ENCODE data around the gene TMEM204. TPM values are rescaled to one million over a fixed set of nuclear protein-coding genes. Genes with fewer than 3 reads are reported as not detected.

The TMEM204 gene
- total RNA-seq, 1 experiment from 2014 or later = not detected

GRCh38 chr16:1511662-1512569, 21.6 kb upstream of the TMEM204 start:
- no peak for DNase-seq
- H3K4me1 ChIP-seq (replicated peaks; ENCODE audit: insufficient read depth) = no peaks in the 10 kb centered on the region
- CTCF ChIA-PET = interaction anchor here (0.5 to 0.6 kb wide), 2 partner anchors 35 to 1484 kb away, joined by 3 to 7 read pairs; no protein-coding TSS in a partner anchor
- H4K20me1 ChIP-seq (ENCODE audit: insufficient read depth) = no peaks in the 10 kb centered on the region
- H2AFZ ChIP-seq = no peak overlapping the region
- POLR2A ChIA-PET (ENCODE audit: unreplicated experiment) = interaction anchor here (0.6 to 0.7 kb wide), 2 partner anchors 104 to 1746 kb away, joined by 3 to 6 read pairs; no protein-coding TSS in a partner anchor
- no peaks in the 10 kb centered on the region for H3K9me3 ChIP-seq (ENCODE audit: insufficient read depth, low read depth)
- no peak overlapping the region for H3K27ac ChIP-seq
- no peaks in the 10 kb centered on the region for H3K9me2 ChIP-seq (ENCODE audit: insufficient read depth)
- H3K27me3 ChIP-seq (ENCODE audit: insufficient read depth, low read depth) = no peaks in the 10 kb centered on the region
- intact Hi-C loops (cut with micrococcal nuclease; ENCODE audit: unreplicated experiment) = no loop called here
- H3K36me3 ChIP-seq (ENCODE audit: low read depth) = no peaks in the 10 kb centered on the region
- H3F3A ChIP-seq (ENCODE audit: insufficient read depth, low read depth) = peaks cover 7% of the 10 kb centered on the region; the same call in 1 of the 2 replicates
- no TSS peak for BruUV-seq (replicated peaks)
- H3K4me2 ChIP-seq = no peak overlapping the region
- no peaks in the 10 kb centered on the region for H3K79me2 ChIP-seq (ENCODE audit: low read depth)
- H3K4me3 ChIP-seq = no peak overlapping the region
- no peak for TF ChIP-seq CTCF (conservative IDR thresholded peaks at IDR 0.05)
- no peak for TF ChIP-seq EZH2 (IDR thresholded peaks at IDR 0.05; ENCODE audit: low read depth)

- TF ChIP-seq EZH2 (IDR thresholded peaks at IDR 0.05; ENCODE audit: low read depth) = no peak
- no peak for TF ChIP-seq CTCF (conservative IDR thresholded peaks at IDR 0.05)
- intact Hi-C loops (cut with micrococcal nuclease; ENCODE audit: unreplicated experiment) = no loop called here
- Histone ChIP-seq H3K27me3 (ENCODE audit: insufficient read depth, low read depth) (no peaks in the 10 kb centered on the region), H3K4me2 (no peak overlapping the region), H3K9me3 (ENCODE audit: insufficient read depth, low read depth) (no peaks in the 10 kb centered on the region), H3K4me1 (replicated peaks; ENCODE audit: insufficient read depth) (no peaks in the 10 kb centered on the region), H3F3A (ENCODE audit: insufficient read depth, low read depth) (peaks cover 7% of the 10 kb centered on the region; the same call in 1 of the 2 replicates), H3K36me3 (ENCODE audit: low read depth) (no peaks in the 10 kb centered on the region), H3K9me2 (ENCODE audit: insufficient read depth) (no peaks in the 10 kb centered on the region), H3K4me3 (no peak overlapping the region), H4K20me1 (ENCODE audit: insufficient read depth) (no peaks in the 10 kb centered on the region), H3K27ac (no peak overlapping the region), H3K79me2 (ENCODE audit: low read depth) (no peaks in the 10 kb centered on the region), H2AFZ (no peak overlapping the region)
- POLR2A ChIA-PET (ENCODE audit: unreplicated experiment) = interaction anchor here (0.7 kb wide), 1 partner anchor 105 kb away, joined by 6 read pairs; no protein-coding TSS in a partner anchor
- CTCF ChIA-PET = interaction anchor here (0.5 kb wide), 1 partner anchor 36 kb away, joined by 7 read pairs; no protein-coding TSS in a partner anchor
- DNase-seq = no peak
- BruUV-seq (replicated peaks) = no TSS peak
Observed at GRCh38 chr16:1512774-1513173, 20.7 kb upstream of the TMEM204 start.

GRCh38 chr16:1514507-1514906, 19.0 kb upstream of the TMEM204 start:
- Histone ChIP-seq H3K4me1 (replicated peaks; ENCODE audit: insufficient read depth) (no peaks in the 10 kb centered on the region), H3K27ac (no peak overlapping the region), H3K79me2 (ENCODE audit: low read depth) (no peaks in the 10 kb centered on the region), H3K36me3 (ENCODE audit: low read depth) (no peaks in the 10 kb centered on the region), H3K4me3 (no peak overlapping the region), H3K27me3 (ENCODE audit: insufficient read depth, low read depth) (no peaks in the 10 kb centered on the region), H3F3A (ENCODE audit: insufficient read depth, low read depth) (peaks cover 7% of the 10 kb centered on the region; the same call in 1 of the 2 replicates), H4K20me1 (ENCODE audit: insufficient read depth) (no peaks in the 10 kb centered on the region), H3K4me2 (no peak overlapping the region), H3K9me2 (ENCODE audit: insufficient read depth) (no peaks in the 10 kb centered on the region), H2AFZ (no peak overlapping the region), H3K9me3 (ENCODE audit: insufficient read depth, low read depth) (no peaks in the 10 kb centered on the region)
- CTCF ChIA-PET = no interaction called here
- POLR2A ChIA-PET (ENCODE audit: unreplicated experiment) = no interaction called here
- intact Hi-C loops (cut with micrococcal nuclease; ENCODE audit: unreplicated experiment) = no loop called here
- TF ChIP-seq EZH2 (IDR thresholded peaks at IDR 0.05; ENCODE audit: low read depth) (no peak), CTCF (conservative IDR thresholded peaks at IDR 0.05) (no peak)
- no peak for DNase-seq
- no TSS peak for BruUV-seq (replicated peaks)

Data from PC-9 (cell line).